Measurements from ENCODE around the gene SLC25A51. TPM values are rescaled to one million over a fixed set of nuclear protein-coding genes. Genes with fewer than 3 reads are reported as not detected.

The SLC25A51 gene
- total RNA-seq, 1 donor from 2014 or later, result 39.6 TPM

DNA sequence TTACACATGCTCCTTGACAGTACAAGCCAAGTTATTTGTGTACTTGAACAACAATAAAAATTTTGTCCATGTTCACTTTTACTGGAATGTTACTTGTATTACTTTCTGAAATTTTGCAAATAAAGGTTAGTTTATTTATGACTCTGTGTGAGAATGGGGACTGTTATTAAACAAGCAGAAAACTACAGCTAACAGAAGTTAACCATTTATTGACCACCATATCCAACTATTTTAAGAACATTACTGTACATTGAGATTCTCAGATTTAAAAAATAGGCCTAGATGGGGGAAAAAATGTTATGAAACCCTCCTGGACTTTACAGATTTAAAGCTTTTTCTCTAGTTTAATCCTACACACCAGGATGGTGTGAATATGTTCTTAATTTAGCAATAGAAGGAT, 1.8 kb downstream of the SLC25A51 start:
- Mint-ChIP-seq H3K4me3 (ENCODE audit: unreplicated experiment) (peak overlapping the region; percentile 93), H3K27ac (ENCODE audit: unreplicated experiment) (no peak overlapping the region), H3K4me1 (ENCODE audit: low read depth, unreplicated experiment) (peaks cover 17% of the 10 kb centered on the region), H3K36me3 (ENCODE audit: low read depth, unreplicated experiment) (peaks cover 6% of the 10 kb centered on the region), H3K27me3 (ENCODE audit: low read depth, unreplicated experiment) (no peaks in the 10 kb centered on the region), H3K9me3 (ENCODE audit: unreplicated experiment) (no peaks in the 10 kb centered on the region)
- Histone ChIP-seq H3K4me2 (ENCODE audit: low read length) (peak overlapping the region; percentile 90), H3K27ac (ENCODE audit: low read depth, low read length) (no peak overlapping the region), H2AFZ (ENCODE audit: low read depth, low read length) (no peak overlapping the region), H3K4me3 (ENCODE audit: insufficient read depth, low read depth, low read length) (peak overlapping the region; percentile 92), H3K4me1 (ENCODE audit: insufficient read depth, low read length) (peaks cover 20% of the 10 kb centered on the region), H3K79me2 (ENCODE audit: insufficient read depth, low read length) (peaks cover 41% of the 10 kb centered on the region), H3K9me3 (ENCODE audit: insufficient read depth, low read depth, low read length) (no peaks in the 10 kb centered on the region), H3K36me3 (ENCODE audit: insufficient read depth, low read length) (peaks cover 3% of the 10 kb centered on the region), H4K20me1 (ENCODE audit: insufficient read depth, low read length) (peaks cover 36% of the 10 kb centered on the region), H3K9ac (ENCODE audit: low read length) (peak overlapping the region; percentile 29), H3K27me3 (ENCODE audit: insufficient read depth, low read length) (no peaks in the 10 kb centered on the region)
- TF ChIP-seq EZH2 (IDR thresholded peaks at IDR 0.05; ENCODE audit: insufficient read depth, low read length), result no peak
- TF ChIP-seq, protein P1, sequence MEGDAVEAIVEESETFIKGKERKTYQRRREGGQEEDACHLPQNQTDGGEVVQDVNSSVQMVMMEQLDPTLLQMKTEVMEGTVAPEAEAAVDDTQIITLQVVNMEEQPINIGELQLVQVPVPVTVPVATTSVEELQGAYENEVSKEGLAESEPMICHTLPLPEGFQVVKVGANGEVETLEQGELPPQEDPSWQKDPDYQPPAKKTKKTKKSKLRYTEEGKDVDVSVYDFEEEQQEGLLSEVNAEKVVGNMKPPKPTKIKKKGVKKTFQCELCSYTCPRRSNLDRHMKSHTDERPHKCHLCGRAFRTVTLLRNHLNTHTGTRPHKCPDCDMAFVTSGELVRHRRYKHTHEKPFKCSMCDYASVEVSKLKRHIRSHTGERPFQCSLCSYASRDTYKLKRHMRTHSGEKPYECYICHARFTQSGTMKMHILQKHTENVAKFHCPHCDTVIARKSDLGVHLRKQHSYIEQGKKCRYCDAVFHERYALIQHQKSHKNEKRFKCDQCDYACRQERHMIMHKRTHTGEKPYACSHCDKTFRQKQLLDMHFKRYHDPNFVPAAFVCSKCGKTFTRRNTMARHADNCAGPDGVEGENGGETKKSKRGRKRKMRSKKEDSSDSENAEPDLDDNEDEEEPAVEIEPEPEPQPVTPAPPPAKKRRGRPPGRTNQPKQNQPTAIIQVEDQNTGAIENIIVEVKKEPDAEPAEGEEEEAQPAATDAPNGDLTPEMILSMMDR (IDR thresholded peaks at IDR 0.05; ENCODE audit: insufficient read depth, low read depth, low read length), result no peak
- DNase-seq (ENCODE audit: low read depth) (no peak), FAIRE-seq (no peak)

DNA sequence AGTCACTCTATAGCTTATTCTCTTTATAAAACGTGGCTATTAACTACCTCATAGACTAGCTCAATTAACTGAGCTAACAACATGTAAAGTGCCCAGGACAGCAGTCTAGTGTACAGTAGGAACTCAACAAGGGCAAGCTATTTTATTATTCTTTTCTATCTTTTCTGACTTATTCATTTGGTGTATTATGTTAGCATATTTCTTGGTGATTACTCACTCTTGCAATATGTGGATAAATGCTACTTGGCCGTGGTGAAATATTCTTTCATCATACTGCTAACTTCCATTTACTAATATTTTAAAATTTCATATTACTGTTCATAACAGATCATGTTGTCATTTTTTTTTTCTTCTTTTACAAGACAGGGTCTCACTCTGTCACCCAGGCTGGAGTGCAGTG, 4.9 kb downstream of the SLC25A51 start:
- Histone ChIP-seq H3K4me3 (ENCODE audit: insufficient read depth, low read depth, low read length) (no peak overlapping the region), H3K79me2 (ENCODE audit: insufficient read depth, low read length) (peaks cover 41% of the 10 kb centered on the region), H3K9me3 (ENCODE audit: insufficient read depth, low read depth, low read length) (no peaks in the 10 kb centered on the region), H3K27ac (ENCODE audit: low read depth, low read length) (no peak overlapping the region), H4K20me1 (ENCODE audit: insufficient read depth, low read length) (peaks cover 37% of the 10 kb centered on the region), H3K9ac (ENCODE audit: low read length) (no peak overlapping the region), H3K36me3 (ENCODE audit: insufficient read depth, low read length) (peaks cover 23% of the 10 kb centered on the region), H3K27me3 (ENCODE audit: insufficient read depth, low read length) (no peaks in the 10 kb centered on the region), H2AFZ (ENCODE audit: low read depth, low read length) (no peak overlapping the region), H3K4me1 (ENCODE audit: insufficient read depth, low read length) (peaks cover 11% of the 10 kb centered on the region), H3K4me2 (ENCODE audit: low read length) (no peak overlapping the region)
- no peak for TF ChIP-seq EZH2 (IDR thresholded peaks at IDR 0.05; ENCODE audit: insufficient read depth, low read length)
- TF ChIP-seq, protein P1 (IDR thresholded peaks at IDR 0.05; ENCODE audit: insufficient read depth, low read depth, low read length), result no peak
- Mint-ChIP-seq H3K27me3 (ENCODE audit: low read depth, unreplicated experiment) (no peaks in the 10 kb centered on the region), H3K27ac (ENCODE audit: unreplicated experiment) (no peak overlapping the region), H3K9me3 (ENCODE audit: unreplicated experiment) (no peaks in the 10 kb centered on the region), H3K4me1 (ENCODE audit: low read depth, unreplicated experiment) (peaks cover 3% of the 10 kb centered on the region), H3K4me3 (ENCODE audit: unreplicated experiment) (no peak overlapping the region), H3K36me3 (ENCODE audit: low read depth, unreplicated experiment) (peaks cover 10% of the 10 kb centered on the region)
- DNase-seq (ENCODE audit: low read depth), result no peak
- FAIRE-seq, result no peak

DNA sequence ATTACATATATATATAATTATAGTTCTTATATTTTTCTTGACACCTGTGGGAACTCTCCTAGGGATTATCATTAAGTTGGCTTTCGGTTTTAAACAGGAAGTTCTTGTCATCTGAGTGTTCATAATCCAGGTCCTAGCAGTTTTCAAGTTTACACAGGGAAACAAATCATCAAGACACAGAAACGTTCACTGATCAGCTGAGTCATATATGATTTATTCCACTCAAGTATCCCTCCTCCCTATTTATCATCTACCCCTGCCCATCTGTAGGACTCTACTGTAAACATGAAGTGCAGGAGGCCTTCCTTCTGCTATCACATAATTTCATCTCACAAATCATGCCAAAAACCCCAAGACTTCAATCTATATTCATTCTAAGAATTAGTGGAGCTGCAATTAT, 6.3 kb downstream of the SLC25A51 start:
- no peak overlapping the region for H3K4me3 Mint-ChIP-seq (ENCODE audit: unreplicated experiment)
- Histone ChIP-seq H3K4me3 (ENCODE audit: insufficient read depth, low read depth, low read length) (no peak overlapping the region), H2AFZ (ENCODE audit: low read depth, low read length) (no peak overlapping the region), H3K36me3 (ENCODE audit: insufficient read depth, low read length) (peaks cover 33% of the 10 kb centered on the region), H3K9me3 (ENCODE audit: insufficient read depth, low read depth, low read length) (no peaks in the 10 kb centered on the region), H3K4me1 (ENCODE audit: insufficient read depth, low read length) (peaks cover 5% of the 10 kb centered on the region), H3K9ac (ENCODE audit: low read length) (no peak overlapping the region), H3K27me3 (ENCODE audit: insufficient read depth, low read length) (no peaks in the 10 kb centered on the region), H3K79me2 (ENCODE audit: insufficient read depth, low read length) (peaks cover 32% of the 10 kb centered on the region), H4K20me1 (ENCODE audit: insufficient read depth, low read length) (peaks cover 41% of the 10 kb centered on the region), H3K27ac (ENCODE audit: low read depth, low read length) (no peak overlapping the region), H3K4me2 (ENCODE audit: low read length) (no peak overlapping the region)
- no peak for TF ChIP-seq EZH2 (IDR thresholded peaks at IDR 0.05; ENCODE audit: insufficient read depth, low read length)
- TF ChIP-seq, protein P1 (IDR thresholded peaks at IDR 0.05; ENCODE audit: insufficient read depth, low read depth, low read length), result no peak
- FAIRE-seq, result no peak
- H3K27me3 Mint-ChIP-seq (ENCODE audit: low read depth, unreplicated experiment), result no peaks in the 10 kb centered on the region
- peak; percentile 33 for DNase-seq (ENCODE audit: low read depth)
- H3K27ac Mint-ChIP-seq (ENCODE audit: unreplicated experiment), result no peak overlapping the region
- peaks cover 3% of the 10 kb centered on the region for H3K4me1 Mint-ChIP-seq (ENCODE audit: low read depth, unreplicated experiment)
- H3K9me3 Mint-ChIP-seq (ENCODE audit: unreplicated experiment), result no peaks in the 10 kb centered on the region
- H3K36me3 Mint-ChIP-seq (ENCODE audit: low read depth, unreplicated experiment), result peaks cover 15% of the 10 kb centered on the region

Measured in astrocyte (in vitro differentiated cells and primary cell).